Measurements from ENCODE around the gene PARK7. TPM values are rescaled to one million over a fixed set of nuclear protein-coding genes. Genes with fewer than 3 reads are reported as not detected.

PARK7 gene
- total RNA-seq, 1 experiment from 2014 or later = 352 TPM

GRCh38 chr1:7991504-7992440 is 30.3 kb downstream of the PARK7 start:
- Histone ChIP-seq H3K4me3 (ENCODE audit: low read depth, low read length, poor library complexity, severe bottlenecking) (no peak overlapping the region), H3K4me1 (ENCODE audit: insufficient read depth, low read length, poor library complexity, severe bottlenecking) (no peaks in the 10 kb centered on the region), H3K36me3 (ENCODE audit: insufficient read depth, low read length, poor library complexity, severe bottlenecking) (no peaks in the 10 kb centered on the region), H3K27me3 (replicated peaks; ENCODE audit: insufficient read depth, low read depth, low read length, poor library complexity) (no peaks in the 10 kb centered on the region), H3K27ac (ENCODE audit: low read depth, low read length, poor library complexity, severe bottlenecking) (no peak overlapping the region), H3K9me3 (ENCODE audit: low read depth, low read length, poor library complexity, severe bottlenecking) (no peaks in the 10 kb centered on the region)
- BruUV-seq (replicated peaks) = no TSS peak
- POLR2A ChIA-PET (ENCODE audit: low non-redundant PET) = no interaction called here
- intact Hi-C loops (cut with micrococcal nuclease; ENCODE audit: unreplicated experiment) = no loop called here
- CTCF ChIA-PET = interaction anchor here (0.9 kb wide), 1 partner anchor 17 kb away, joined by 4 read pairs; no protein-coding TSS in a partner anchor
- no peak for TF ChIP-seq CTCF (conservative IDR thresholded peaks at IDR 0.05; ENCODE audit: low read depth, low read length)
- no peak for TF ChIP-seq EZH2 (IDR thresholded peaks at IDR 0.05; ENCODE audit: borderline replicate concordance, low read depth, low read length, poor library complexity, severe bottlenecking)
- DNase-seq (ENCODE audit: low spot score) = no peak

- TF ChIP-seq CTCF (conservative IDR thresholded peaks at IDR 0.05; ENCODE audit: low read depth, low read length) (no peak), EZH2 (IDR thresholded peaks at IDR 0.05; ENCODE audit: borderline replicate concordance, low read depth, low read length, poor library complexity, severe bottlenecking) (no peak)
- no peaks in the 10 kb centered on the region for H3K36me3 ChIP-seq (ENCODE audit: insufficient read depth, low read length, poor library complexity, severe bottlenecking)
- H3K27me3 ChIP-seq (replicated peaks; ENCODE audit: insufficient read depth, low read depth, low read length, poor library complexity) = no peaks in the 10 kb centered on the region
- BruUV-seq (replicated peaks) = no TSS peak
- H3K27ac ChIP-seq (ENCODE audit: low read depth, low read length, poor library complexity, severe bottlenecking) = no peak overlapping the region
- DNase-seq (ENCODE audit: low spot score) = no peak
- CTCF ChIA-PET = no interaction called here
- H3K4me3 ChIP-seq (ENCODE audit: low read depth, low read length, poor library complexity, severe bottlenecking) = no peak overlapping the region
- H3K9me3 ChIP-seq (ENCODE audit: low read depth, low read length, poor library complexity, severe bottlenecking) = no peaks in the 10 kb centered on the region
- no peaks in the 10 kb centered on the region for H3K4me1 ChIP-seq (ENCODE audit: insufficient read depth, low read length, poor library complexity, severe bottlenecking)
- intact Hi-C loops (cut with micrococcal nuclease; ENCODE audit: unreplicated experiment) = no loop called here
- POLR2A ChIA-PET (ENCODE audit: low non-redundant PET) = no interaction called here
These were observed 31.4 kb downstream of the PARK7 start for GRCh38 chr1:7992885-7993284.

GRCh38 chr1:7993593-7994479 is 32.3 kb downstream of the PARK7 start:
- no peak overlapping the region for H3K4me3 ChIP-seq (ENCODE audit: low read depth, low read length, poor library complexity, severe bottlenecking)
- H3K27ac ChIP-seq (ENCODE audit: low read depth, low read length, poor library complexity, severe bottlenecking) = no peak overlapping the region
- ChIA-PET POLR2A (ENCODE audit: low non-redundant PET) (no interaction called here), CTCF (no interaction called here)
- BruUV-seq (replicated peaks) = no TSS peak
- H3K27me3 ChIP-seq (replicated peaks; ENCODE audit: insufficient read depth, low read depth, low read length, poor library complexity) = no peaks in the 10 kb centered on the region
- no peak for TF ChIP-seq CTCF (conservative IDR thresholded peaks at IDR 0.05; ENCODE audit: low read depth, low read length)
- no peak for TF ChIP-seq EZH2 (IDR thresholded peaks at IDR 0.05; ENCODE audit: borderline replicate concordance, low read depth, low read length, poor library complexity, severe bottlenecking)
- no peaks in the 10 kb centered on the region for H3K36me3 ChIP-seq (ENCODE audit: insufficient read depth, low read length, poor library complexity, severe bottlenecking)
- H3K9me3 ChIP-seq (ENCODE audit: low read depth, low read length, poor library complexity, severe bottlenecking) = no peaks in the 10 kb centered on the region
- intact Hi-C loops (cut with micrococcal nuclease; ENCODE audit: unreplicated experiment) = no loop called here
- H3K4me1 ChIP-seq (ENCODE audit: insufficient read depth, low read length, poor library complexity, severe bottlenecking) = no peaks in the 10 kb centered on the region
- DNase-seq (ENCODE audit: low spot score) = no peak
